NB4 (cell line): ENCODE results near the gene IRF1.

Source experiments
- DNase-seq: peaks from one replicate; pipeline ENCODE4 v3.0.0; 2010; ENCODE audit warnings: low read depth
- H3K4me3 ChIP-seq: one replicate; pipeline ENCODE4 v1.5.1; 2011; ENCODE audit warnings: mild to moderate bottlenecking, low read depth, low read length, moderate library complexity
- MYC ChIP-seq: IDR thresholded peaks from 2 replicates; pipeline ENCODE4 v1.6.1; 2011; ENCODE audit warnings: low read depth, low read length
- POLR2A ChIP-seq: IDR thresholded peaks from 2 replicates; pipeline ENCODE4 v1.6.1; 2011; ENCODE audit warnings: mild to moderate bottlenecking; ENCODE audit not compliant: insufficient read length; ENCODE audit errors: extremely low read depth
- TF ChIP-seq, protein P1 (sequence below): IDR thresholded peaks from 2 replicates; pipeline ENCODE4 v1.6.1; 2011; ENCODE audit warnings: low read depth, low read length
- TF ChIP-seq, protein P2 (sequence below): IDR thresholded peaks from one replicate; pipeline ENCODE4 v1.5.1; 2012; ENCODE audit warnings: low read depth, low read length

IRF1 gene

DNA sequence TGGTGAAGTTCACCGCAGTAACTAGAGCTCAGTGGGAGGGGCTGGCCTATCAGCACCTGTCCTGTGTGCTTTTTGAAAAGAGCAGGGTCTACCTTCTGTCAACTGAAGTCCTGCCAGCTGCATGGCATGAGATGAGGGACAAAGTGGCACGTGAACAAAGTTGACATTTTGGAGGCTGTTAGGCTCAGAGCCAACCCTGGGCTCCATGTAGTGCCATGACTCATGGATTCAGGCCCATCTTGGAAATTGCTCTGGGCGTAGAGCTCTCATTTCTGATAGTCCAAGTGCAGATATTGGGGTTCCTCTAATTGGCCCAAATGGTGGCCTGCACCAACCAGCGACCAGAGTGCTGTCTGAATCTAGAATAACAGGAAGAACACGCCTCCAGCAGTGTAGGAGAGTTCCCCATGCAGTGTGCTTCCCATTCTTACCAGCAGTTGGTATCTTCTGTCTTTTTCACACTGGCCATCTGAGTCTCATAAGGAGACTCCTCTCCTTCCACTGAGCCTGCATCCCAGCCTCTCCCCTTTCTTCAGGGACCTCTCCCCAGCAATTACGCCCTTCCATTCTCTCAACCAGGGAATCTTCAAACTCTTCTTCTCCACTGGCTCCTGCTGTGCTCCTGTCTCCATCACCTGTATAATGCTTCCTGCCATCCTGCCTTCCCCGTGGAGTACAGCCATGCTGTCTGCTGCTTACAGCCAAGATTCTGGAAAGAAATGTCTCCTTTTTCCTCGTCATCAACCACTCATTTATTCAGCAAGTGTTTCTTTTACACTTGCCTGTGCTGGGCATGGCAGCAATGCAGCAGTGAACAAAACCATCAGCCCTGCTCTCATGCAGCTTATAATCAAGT, 30.4 kb downstream of the IRF1 start:
- peak; percentile 80 for DNase-seq
- no peak overlapping the region for H3K4me3 ChIP-seq
- TF ChIP-seq, protein P1, sequence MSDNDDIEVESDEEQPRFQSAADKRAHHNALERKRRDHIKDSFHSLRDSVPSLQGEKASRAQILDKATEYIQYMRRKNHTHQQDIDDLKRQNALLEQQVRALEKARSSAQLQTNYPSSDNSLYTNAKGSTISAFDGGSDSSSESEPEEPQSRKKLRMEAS = no peak
- TF ChIP-seq, protein P2, sequence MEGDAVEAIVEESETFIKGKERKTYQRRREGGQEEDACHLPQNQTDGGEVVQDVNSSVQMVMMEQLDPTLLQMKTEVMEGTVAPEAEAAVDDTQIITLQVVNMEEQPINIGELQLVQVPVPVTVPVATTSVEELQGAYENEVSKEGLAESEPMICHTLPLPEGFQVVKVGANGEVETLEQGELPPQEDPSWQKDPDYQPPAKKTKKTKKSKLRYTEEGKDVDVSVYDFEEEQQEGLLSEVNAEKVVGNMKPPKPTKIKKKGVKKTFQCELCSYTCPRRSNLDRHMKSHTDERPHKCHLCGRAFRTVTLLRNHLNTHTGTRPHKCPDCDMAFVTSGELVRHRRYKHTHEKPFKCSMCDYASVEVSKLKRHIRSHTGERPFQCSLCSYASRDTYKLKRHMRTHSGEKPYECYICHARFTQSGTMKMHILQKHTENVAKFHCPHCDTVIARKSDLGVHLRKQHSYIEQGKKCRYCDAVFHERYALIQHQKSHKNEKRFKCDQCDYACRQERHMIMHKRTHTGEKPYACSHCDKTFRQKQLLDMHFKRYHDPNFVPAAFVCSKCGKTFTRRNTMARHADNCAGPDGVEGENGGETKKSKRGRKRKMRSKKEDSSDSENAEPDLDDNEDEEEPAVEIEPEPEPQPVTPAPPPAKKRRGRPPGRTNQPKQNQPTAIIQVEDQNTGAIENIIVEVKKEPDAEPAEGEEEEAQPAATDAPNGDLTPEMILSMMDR = peak; percentile 38
- TF ChIP-seq MYC (no peak; the same call in 1 of the 2 replicates), POLR2A (no peak)

DNA sequence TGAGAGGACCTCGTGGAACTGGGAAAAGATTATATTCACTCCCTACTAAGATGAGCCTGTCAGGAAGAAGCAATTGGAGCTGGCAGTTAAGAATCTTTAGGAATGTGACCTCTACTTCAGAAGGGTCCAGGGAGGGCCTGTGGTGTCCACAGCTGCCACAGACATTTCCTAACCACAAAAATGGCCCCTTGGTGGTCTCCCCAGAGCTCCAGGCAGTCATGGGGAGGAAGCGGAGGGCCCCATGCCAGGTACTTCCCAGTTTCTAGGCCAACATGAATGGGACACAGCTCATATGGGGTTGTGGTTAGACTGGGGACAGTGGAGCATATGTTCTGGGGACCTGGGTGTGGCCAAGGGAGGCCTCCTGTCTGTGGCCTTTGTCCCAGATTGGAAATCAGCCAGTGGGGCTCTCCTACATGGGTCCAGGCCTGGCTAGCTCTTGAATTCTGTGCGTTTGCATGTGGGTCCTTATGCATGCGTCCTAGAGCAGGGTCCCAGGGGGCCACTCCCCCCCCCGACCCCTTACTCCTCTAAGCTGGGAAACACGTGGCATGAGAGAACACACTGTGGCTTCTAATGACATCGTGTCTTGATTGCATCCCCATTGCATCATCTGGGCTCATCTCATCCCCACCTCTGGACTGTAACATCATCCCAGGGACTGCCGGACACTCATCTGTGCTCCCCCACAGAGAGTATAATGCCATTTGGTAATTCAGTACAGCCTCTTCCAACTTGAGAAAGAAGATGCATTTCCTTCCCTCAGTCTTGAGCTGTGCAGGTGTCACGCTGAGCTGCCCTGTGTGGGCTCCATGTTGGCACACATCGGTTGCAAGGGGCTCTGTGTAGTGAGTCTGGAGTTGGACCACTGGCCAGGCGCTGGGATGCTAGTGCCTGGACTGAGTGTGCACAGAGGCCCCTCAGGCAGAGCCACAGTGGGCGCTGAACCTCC, 31.3 kb downstream of the IRF1 start:
- no peak overlapping the region for H3K4me3 ChIP-seq
- DNase-seq = peak; percentile 81
- TF ChIP-seq, protein P1 = peak; percentile 33
- TF ChIP-seq MYC = no peak

DNA sequence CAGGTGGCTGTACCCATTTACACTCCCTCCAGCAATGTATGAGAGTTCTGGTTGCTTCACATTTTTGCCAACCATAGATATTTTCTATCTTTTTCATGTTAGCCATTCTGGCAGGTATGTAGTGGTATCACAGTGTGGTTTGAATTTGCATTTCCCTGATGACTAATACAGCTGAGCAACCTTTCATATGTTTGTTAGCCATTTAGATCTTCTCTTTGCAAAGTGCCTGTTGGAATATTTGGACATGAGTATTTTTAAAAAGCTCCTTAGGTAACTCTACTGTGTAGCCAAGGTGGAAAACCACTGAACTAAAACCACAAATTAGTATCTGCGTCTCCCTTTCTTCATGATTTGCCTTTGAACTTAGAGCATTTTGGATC, 31.9 kb downstream of the IRF1 start:
- DNase-seq = peak; percentile 39
- TF ChIP-seq, protein P1 = no peak
- TF ChIP-seq MYC (no peak), POLR2A (no peak)
- TF ChIP-seq, protein P2 = no peak
- H3K4me3 ChIP-seq = no peak overlapping the region

DNA sequence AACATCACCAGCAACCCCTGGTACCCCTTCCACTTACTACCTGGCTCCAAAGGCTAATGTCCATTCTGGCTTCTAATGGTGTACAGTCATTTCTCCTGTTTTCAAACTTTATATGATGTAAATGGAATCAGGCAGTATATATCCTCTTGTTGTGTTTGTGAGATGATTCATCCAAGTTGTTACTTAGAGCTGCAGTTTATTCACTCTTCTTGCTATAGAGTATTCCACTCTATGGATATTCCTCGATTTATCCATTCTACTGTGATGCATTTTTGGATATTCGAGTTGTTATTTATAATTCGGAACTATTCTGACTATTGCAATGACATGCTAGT, 32.4 kb downstream of the IRF1 start:
- TF ChIP-seq POLR2A (no peak), MYC (no peak)
- TF ChIP-seq, protein P1 = no peak
- no peak for DNase-seq
- H3K4me3 ChIP-seq = no peak overlapping the region

DNA sequence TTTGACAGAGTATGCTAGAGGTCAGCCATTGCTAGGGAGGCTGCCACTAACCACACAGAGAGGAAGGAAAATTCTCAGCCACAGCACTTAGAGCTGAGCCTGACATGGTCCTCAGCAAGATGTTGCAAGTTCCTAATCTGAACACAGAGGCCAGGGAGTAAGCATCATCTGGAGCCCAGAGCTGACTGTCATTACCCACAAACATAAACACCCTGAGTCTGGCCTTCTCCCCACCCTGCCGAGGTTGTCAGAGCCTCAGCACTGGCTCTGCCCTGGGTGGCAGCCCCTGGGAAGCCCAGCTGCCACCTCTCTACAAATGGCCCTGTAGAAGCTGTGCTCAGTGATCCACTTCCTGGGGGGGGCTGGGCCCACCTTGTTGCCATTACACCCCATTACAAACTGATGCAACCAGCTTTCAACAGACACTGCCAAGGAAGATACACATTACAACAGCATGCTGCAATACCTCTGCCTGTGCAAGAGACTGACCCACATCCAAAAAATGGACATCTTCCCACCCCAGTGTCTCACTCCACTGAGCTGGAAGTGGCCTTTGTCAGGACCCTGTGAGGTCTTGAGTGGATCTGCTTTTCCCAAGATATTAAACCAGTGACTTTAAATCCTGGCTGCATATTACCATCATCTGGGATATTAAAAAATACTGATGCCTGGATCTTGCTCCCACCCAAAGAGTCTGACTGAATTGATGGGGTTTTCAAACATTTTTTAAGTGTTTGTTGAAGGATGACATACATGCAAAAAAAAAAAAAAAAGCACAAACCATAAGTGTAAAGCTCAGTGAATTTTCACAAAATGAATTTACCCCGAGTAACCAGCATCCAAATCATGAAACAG, 33.0 kb downstream of the IRF1 start:
- TF ChIP-seq, protein P1 = peak; percentile 38; the same call in 1 of the 2 replicates
- TF ChIP-seq POLR2A = no peak
- no peak overlapping the region for H3K4me3 ChIP-seq
- peak; percentile 94 for DNase-seq

DNA sequence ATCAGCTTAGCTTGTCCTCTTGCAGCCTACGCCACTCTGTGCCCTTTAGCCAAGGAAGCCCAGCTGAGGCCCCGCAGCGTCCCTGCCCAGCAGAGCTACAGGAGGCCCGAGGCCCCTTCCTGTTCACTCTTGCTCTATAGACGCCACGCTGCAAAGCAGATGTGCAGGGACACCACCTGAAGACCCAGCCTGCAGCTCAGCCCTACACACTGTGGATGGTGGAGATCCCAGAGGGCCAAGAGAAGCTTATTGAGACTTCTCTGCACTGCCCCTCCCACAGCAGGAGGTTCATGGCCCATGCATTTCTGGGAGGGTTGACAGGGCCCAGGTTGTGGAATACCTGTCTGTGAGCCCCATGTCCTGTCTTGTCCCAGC, 33.6 kb downstream of the IRF1 start:
- TF ChIP-seq MYC (no peak), POLR2A (no peak)
- TF ChIP-seq, protein P1 = no peak
- TF ChIP-seq, protein P2 = no peak
- H3K4me3 ChIP-seq = peak overlapping the region; percentile 22

More for the DNA sequence above, 33.6 kb downstream of the IRF1 start:
- no peak for DNase-seq
